GM12878 (cell line): ENCODE results near the gene IBTK. TPM values are rescaled to one million over a fixed set of nuclear protein-coding genes. Genes with fewer than 3 reads are reported as not detected.

Source experiments
- ATAC-seq: fragments of 200-7000 bp; cut with Tn5 transposase; 3 replicates; pipeline ENCODE4 v1.9.1; 2020; ENCODE audit warnings: mild to moderate bottlenecking, moderate library complexity
- BruUV-seq: library from RNA; stranded (reverse); fragments of 400-500 nt; replicated peaks from 2 replicates; lab custom pipeline; 2021; lab: Mats Ljungman, UMichigan
- CTCF ChIA-PET: fragments of 300-600 bp; sonication (Branson Sonifier 250); formaldehyde crosslinking; extraction: SDS; loops from one replicate; lab custom pipeline; 2021; ENCODE audit warnings: inconsistent platforms; lab: Yijun Ruan, JAX
- POLR2A ChIA-PET: fragments of 350-600 bp; formaldehyde crosslinking; extraction: SDS; loops from one replicate; lab custom pipeline; 2021; ENCODE audit warnings: inconsistent platforms; lab: Charles Lee
- RAD21 ChIA-PET: fragments of 300-600 bp; sonication (Branson Sonifier 250); formaldehyde crosslinking; loops from one replicate; lab custom pipeline; 2023; ENCODE audit warnings: antibody characterized with exemption; ENCODE audit not compliant: unreplicated experiment; lab: Charles Lee
- SMC1A ChIA-PET: fragments of 300-600 bp; sonication (Branson Sonifier 250); formaldehyde crosslinking; loops from one replicate; lab custom pipeline; 2023; ENCODE audit not compliant: unreplicated experiment, uncharacterized antibody; lab: Charles Lee
- DNase-seq: peaks from one replicate; pipeline ENCODE4 v3.0.0-alpha.2; 2011; ENCODE audit warnings: low read depth, low spot score
- FAIRE-seq: peaks from 3 replicates; lab custom pipeline; 2011; peaks lifted over from hg19 to GRCh38; lab: Jason Lieb, UNC
- H2AFZ ChIP-seq: 2 replicates; pipeline ENCODE4 v1.6.0; 2011; ENCODE audit warnings: low read depth, low read length, control low read depth; ENCODE audit not compliant: control insufficient read depth
- H3K27ac ChIP-seq: 2 replicates; pipeline ENCODE4 v1.5.1; 2011; ENCODE audit warnings: control low read depth; ENCODE audit not compliant: control insufficient read depth, insufficient read depth
- H3K27me3 ChIP-seq, 2 experiments: replicated peaks in 1 of 2; 2 replicates each; pipeline versions ENCODE4 v1.6.0 to v1.6.1; 2011; ENCODE audit warnings: low read length in 1 of 2; ENCODE audit not compliant: control insufficient read depth in 2 of 2, insufficient read depth in 2 of 2
- H3K36me3 ChIP-seq, 2 experiments: 2 replicates each; pipeline ENCODE4 v1.5.1; 2011; ENCODE audit warnings: low read length in 1 of 2; ENCODE audit not compliant: control insufficient read depth in 2 of 2, insufficient read depth in 2 of 2
- H3K4me1 ChIP-seq: 2 replicates; pipeline ENCODE4 v1.6.1; 2011; ENCODE audit warnings: mild to moderate bottlenecking, low read length, moderate library complexity, mixed read lengths; ENCODE audit not compliant: control insufficient read depth, insufficient read depth
- H3K4me2 ChIP-seq: 2 replicates; pipeline ENCODE4 v1.6.0; 2011; ENCODE audit warnings: control low read depth; ENCODE audit not compliant: control insufficient read depth, insufficient read depth
- H3K4me3 ChIP-seq: fragments of 200-600 bp; sonication (generic); 2 replicates; pipeline ENCODE4 v1.5.1; 2016
- H3K79me2 ChIP-seq: 2 replicates; pipeline ENCODE4 v1.6.0; 2011; ENCODE audit warnings: low read length; ENCODE audit not compliant: control insufficient read depth, insufficient read depth
- H3K9ac ChIP-seq: 2 replicates; pipeline ENCODE4 v1.8.0; 2011; ENCODE audit warnings: low read length, control low read depth, mixed read lengths; ENCODE audit not compliant: control insufficient read depth, insufficient read depth
- H3K9me3 ChIP-seq: replicated peaks from 3 replicates; pipeline ENCODE4 v1.5.1; 2011; ENCODE audit warnings: mild to moderate bottlenecking, low read length; ENCODE audit not compliant: control insufficient read depth, insufficient read depth
- H4K20me1 ChIP-seq: 2 replicates; pipeline ENCODE4 v1.6.0; 2011; ENCODE audit not compliant: control insufficient read depth, insufficient read depth
- ESRRA ChIP-seq: IDR thresholded peaks from 2 replicates; pipeline ENCODE4 v1.6.1; 2012; ENCODE audit warnings: mild to moderate bottlenecking, low read length, improper control_type of control experiment
- HSF1 ChIP-seq: fragments of 150-350 bp; IDR thresholded peaks from 2 replicates; pipeline ENCODE4 v1.6.1; 2014; ENCODE audit warnings: mild to moderate bottlenecking, low read depth, low read length
- JUNB ChIP-seq: IDR thresholded peaks from 2 replicates; pipeline ENCODE4 v1.6.1; 2016; ENCODE audit warnings: antibody characterized with exemption, mild to moderate bottlenecking
- MXI1 ChIP-seq: fragments of 150-350 bp; IDR thresholded peaks from 2 replicates; pipeline ENCODE4 v1.6.1; 2011; ENCODE audit warnings: low read depth, mild to moderate bottlenecking, inconsistent platforms, low read length, improper control_type of control experiment
- POLR2AphosphoS2 ChIP-seq: IDR thresholded peaks from 2 replicates; pipeline ENCODE4 v1.6.1; 2011; ENCODE audit warnings: low read depth, mild to moderate bottlenecking, low read length, improper control_type of control experiment, moderate library complexity
- SPI1 ChIP-seq: IDR thresholded peaks from 2 replicates; pipeline ENCODE4 v1.6.1; 2011; ENCODE audit warnings: low read depth, mild to moderate bottlenecking, low read length, moderate library complexity, borderline replicate concordance; ENCODE audit not compliant: insufficient read depth
- STAT1 ChIP-seq: fragments of 450-650 bp; conservative IDR thresholded peaks from 2 replicates; pipeline ENCODE4 v1.6.1; 2014; ENCODE audit warnings: antibody characterized with exemption, mild to moderate bottlenecking
- WGBS: methylation state at CpG from one replicate; pipeline ENCODE4 v1.1.6; 2016; ENCODE audit warnings: low lambda C conversion rate; ENCODE audit not compliant: insufficient replicate concordance, insufficient coverage; ENCODE audit errors: missing lambda C conversion rate; 5-methylcytosine and 5-hydroxymethylcytosine counted together
- in situ Hi-C: fragments of 300-500 bp; cut with MboI; formaldehyde crosslinking; loops from 9 replicates; pipeline ENCODE4 v1.14.3; 2018; ENCODE audit warnings: mixed read lengths
- intact Hi-C: fragments of 100-400 bp; cut with micrococcal nuclease; formaldehyde crosslinking; loops from one replicate; pipeline ENCODE4 v1.14.2; 2022; ENCODE audit not compliant: unreplicated experiment
- polyA plus RNA-seq, 11 experiments: library from polyadenylated mRNA; depleted of rRNA in 4 of 11; unstranded in 6 of 11; stranded (reverse) in 5 of 11; fragments of >200 nt; fragmentation: Nextera tagmentation in 4 of 11; fragmentation: Illumina TruSeq in 1 of 11; extraction: Ambion mirVana in 4 of 11; extraction: Trizol in 1 of 11; gene quantifications; 1 replicate in 1 of 11; 2 replicates in 10 of 11; pipeline versions ENCODE4 v1.2.1 to v1.2.3, GENCODE V29; 2011 to 2016; ENCODE audit warnings: inconsistent platforms in 2 of 11, missing spikeins in 2 of 11, low read depth in 1 of 11
- total RNA-seq, 4 experiments: library from RNA; depleted of rRNA in 3 of 4; stranded (reverse); fragments of >200 nt in 3 of 4; fragmentation: Illumina TruSeq in 1 of 4; extraction: Trizol in 1 of 4; gene quantifications; 2 replicates each; pipeline versions ENCODE4 v1.2.1 to v1.2.3, GENCODE V29; 2013 to 2021

The IBTK gene
- total and polyA plus RNA-seq, 10 of the 15 experiments (the other 5 are each of a cell fraction or from before 2014, with no cell fraction given), result 12.0 to 32.1 (median 20.9) TPM

GRCh38 chr6:82172594-82172993 lies 75.0 kb downstream of the IBTK start:
- no peak overlapping the region for H3K4me3 ChIP-seq
- H3K27me3 ChIP-seq, result no peaks in the 10 kb centered on the region
- H3K4me2 ChIP-seq, result no peak overlapping the region
- BruUV-seq, result no TSS peak
- no peaks in the 10 kb centered on the region for H4K20me1 ChIP-seq
- ChIA-PET CTCF (no interaction called here), RAD21 (no interaction called here), POLR2A (no interaction called here), SMC1A (interaction anchor here (1.2 to 1.4 kb wide), 2 partner anchors 8 to 41 kb away, joined by 3 to 6 read pairs; no protein-coding TSS in a partner anchor)
- H2AFZ ChIP-seq, result no peak overlapping the region
- in situ Hi-C loops (no loop called here), intact Hi-C loops (no loop called here)
- WGBS, result 96% methylated on average over 5 of the region's 5 CpGs
- ATAC-seq, result no peak
- no peak overlapping the region for H3K27ac ChIP-seq
- no peaks in the 10 kb centered on the region for H3K79me2 ChIP-seq
- no peak for FAIRE-seq
- no peaks in the 10 kb centered on the region for H3K9me3 ChIP-seq
- no peak for DNase-seq
- H3K36me3 ChIP-seq, result peaks cover 2 to 6% of the 10 kb centered on the region in 2 experiments; a peak in 3 of 4 replicates
- TF ChIP-seq MXI1 (no peak), HSF1 (no peak), STAT1 (no peak), SPI1 (no peak), ESRRA (no peak), POLR2AphosphoS2 (no peak), JUNB (no peak)
- H3K9ac ChIP-seq, result no peak overlapping the region
- H3K4me1 ChIP-seq, result no peaks in the 10 kb centered on the region
